Epithelial cell of proximal tubule (primary cell): ENCODE results near the gene NRXN3. TPM values are rescaled to one million over a fixed set of nuclear protein-coding genes. Genes with fewer than 3 reads are reported as not detected.

Source experiments
- DNase-seq: peaks from one replicate; pipeline ENCODE4 v3.0.0-alpha.2; 2011; ENCODE audit warnings: low read depth
- H3K4me3 ChIP-seq: 2 replicates; pipeline ENCODE4 v1.5.1; 2011; ENCODE audit warnings: low read depth, mild to moderate bottlenecking, low read length
- CTCF ChIP-seq: conservative IDR thresholded peaks from 2 replicates; pipeline ENCODE4 v1.5.1; 2012; ENCODE audit warnings: low read depth, mild to moderate bottlenecking, low read length
- total RNA-seq: library from RNA; depleted of rRNA; stranded (reverse); fragments of >200 nt; gene quantifications from 2 replicates; pipeline ENCODE4 v1.2.3, GENCODE V29; 2015

NRXN3 gene
- total RNA-seq, result 1.2 and 1.7 TPM in 2 replicates

- DNase-seq, result no peak
Measured at GRCh38 chr14:78170203-78170602, at the start of gene NRXN3. NRXN3 (plus strand) TSS chr14:78170373; CDS start chr14:78243094, 72,721 bp downstream.

GRCh38 chr14:78122436-78122835, 47.7 kb upstream of the NRXN3 start:
- TF ChIP-seq CTCF, result no peak
- no peak overlapping the region for H3K4me3 ChIP-seq
- no peak for DNase-seq

More at GRCh38 chr14:78170203-78170602, at the start of gene NRXN3:
- no peak for TF ChIP-seq CTCF
- peak within 1 kb of the TSS; percentile 38 for H3K4me3 ChIP-seq

GRCh38 chr14:78123650-78124253, 46.4 kb upstream of the NRXN3 start:
- TF ChIP-seq CTCF, result no peak

GRCh38 chr14:78127961-78128360, 42.2 kb upstream of the NRXN3 start:
- H3K4me3 ChIP-seq, result no peak overlapping the region
- no peak for TF ChIP-seq CTCF
- no peak for DNase-seq

More at GRCh38 chr14:78123650-78124253, 46.4 kb upstream of the NRXN3 start:
- no peak for DNase-seq
- no peak overlapping the region for H3K4me3 ChIP-seq

- DNase-seq, result no peak
- TF ChIP-seq CTCF, result no peak
Measured at GRCh38 chr14:78129375-78129774, 40.8 kb upstream of the NRXN3 start.

GRCh38 chr14:78130356-78130755, 39.8 kb upstream of the NRXN3 start:
- no peak for TF ChIP-seq CTCF
- no peak for DNase-seq

More at GRCh38 chr14:78129375-78129774, 40.8 kb upstream of the NRXN3 start:
- no peak overlapping the region for H3K4me3 ChIP-seq

GRCh38 chr14:78131201-78131600, 39.0 kb upstream of the NRXN3 start:
- no peak for DNase-seq
- no peak for TF ChIP-seq CTCF
- H3K4me3 ChIP-seq, result no peak overlapping the region

More at GRCh38 chr14:78130356-78130755, 39.8 kb upstream of the NRXN3 start:
- H3K4me3 ChIP-seq, result no peak overlapping the region
